HEK293T (cell line): ENCODE measurements around the gene SLC35B2.

Experiments used
- CTCF ChIA-PET: fragments of 350-600 bp; formaldehyde crosslinking; extraction: SDS; loops from one replicate; lab custom pipeline; 2021; ENCODE audit warnings: antibody characterized with exemption, inconsistent platforms; lab: Yijun Ruan, JAX
- POLR2A ChIA-PET: fragments of 350-600 bp; formaldehyde crosslinking; extraction: SDS; loops from one replicate; lab custom pipeline; 2020; ENCODE audit warnings: antibody characterized with exemption, inconsistent platforms; lab: Yijun Ruan, JAX
- DNase-seq: peaks from one replicate; pipeline ENCODE4 v3.0.0; 2012; ENCODE audit warnings: mixed read lengths; ENCODE audit errors: extremely low spot score
- ARNT ChIP-seq: fragments of 450-650 bp; IDR thresholded peaks from 2 replicates; pipeline ENCODE4 v1.6.1; 2017; ENCODE audit warnings: mild to moderate bottlenecking
- BHLHE40 ChIP-seq: fragments of 450-650 bp; IDR thresholded peaks from 2 replicates; pipeline ENCODE4 v1.6.1; 2016; ENCODE audit warnings: mild to moderate bottlenecking, moderate library complexity, borderline replicate concordance
- CTBP1 ChIP-seq: fragments of 450-650 bp; IDR thresholded peaks from 2 replicates; pipeline ENCODE4 v1.6.1; 2016; ENCODE audit warnings: borderline replicate concordance
- ELF4 ChIP-seq: fragments of 450-650 bp; IDR thresholded peaks from 2 replicates; pipeline ENCODE4 v1.6.1; 2017; ENCODE audit warnings: antibody characterized with exemption
- FOXA1 ChIP-seq: fragments of 450-650 bp; IDR thresholded peaks from 2 replicates; pipeline ENCODE4 v1.6.1; 2016; ENCODE audit warnings: mild to moderate bottlenecking
- FOXK2 ChIP-seq: fragments of 450-650 bp; IDR thresholded peaks from 2 replicates; pipeline ENCODE4 v1.6.1; 2016; ENCODE audit warnings: mild to moderate bottlenecking
- FOXM1 ChIP-seq: fragments of 450-650 bp; IDR thresholded peaks from 2 replicates; pipeline ENCODE4 v1.6.1; 2017; ENCODE audit warnings: mild to moderate bottlenecking, borderline replicate concordance
- HDGF ChIP-seq: fragments of 450-650 bp; IDR thresholded peaks from 2 replicates; pipeline ENCODE4 v1.6.1; 2017; ENCODE audit warnings: antibody characterized with exemption, borderline replicate concordance
- L3MBTL2 ChIP-seq: fragments of 450-650 bp; conservative IDR thresholded peaks from 2 replicates; pipeline ENCODE4 v1.6.1; 2016; ENCODE audit warnings: mild to moderate bottlenecking
- LEF1 ChIP-seq: fragments of 450-650 bp; IDR thresholded peaks from 2 replicates; pipeline ENCODE4 v1.6.1; 2017; ENCODE audit warnings: mild to moderate bottlenecking, borderline replicate concordance
- NFRKB ChIP-seq: fragments of 450-650 bp; IDR thresholded peaks from 2 replicates; pipeline ENCODE4 v1.6.1; 2016; ENCODE audit warnings: mild to moderate bottlenecking, moderate library complexity
- SP1 ChIP-seq: fragments of 450-650 bp; IDR thresholded peaks from 2 replicates; pipeline ENCODE4 v1.6.1; 2017
- SUZ12 ChIP-seq: fragments of 450-650 bp; IDR thresholded peaks from 2 replicates; pipeline ENCODE4 v1.6.1; 2016; ENCODE audit warnings: mild to moderate bottlenecking
- TARDBP ChIP-seq: fragments of 450-650 bp; IDR thresholded peaks from 2 replicates; pipeline ENCODE4 v1.6.1; 2016
- ZNF384 ChIP-seq: fragments of 450-650 bp; IDR thresholded peaks from 2 replicates; pipeline ENCODE4 v1.6.1; 2016
- TF ChIP-seq, protein P1 (sequence below): fragments of 450-650 bp; IDR thresholded peaks from 2 replicates; pipeline ENCODE4 v1.6.1; 2016

SLC35B2 gene

DNA sequence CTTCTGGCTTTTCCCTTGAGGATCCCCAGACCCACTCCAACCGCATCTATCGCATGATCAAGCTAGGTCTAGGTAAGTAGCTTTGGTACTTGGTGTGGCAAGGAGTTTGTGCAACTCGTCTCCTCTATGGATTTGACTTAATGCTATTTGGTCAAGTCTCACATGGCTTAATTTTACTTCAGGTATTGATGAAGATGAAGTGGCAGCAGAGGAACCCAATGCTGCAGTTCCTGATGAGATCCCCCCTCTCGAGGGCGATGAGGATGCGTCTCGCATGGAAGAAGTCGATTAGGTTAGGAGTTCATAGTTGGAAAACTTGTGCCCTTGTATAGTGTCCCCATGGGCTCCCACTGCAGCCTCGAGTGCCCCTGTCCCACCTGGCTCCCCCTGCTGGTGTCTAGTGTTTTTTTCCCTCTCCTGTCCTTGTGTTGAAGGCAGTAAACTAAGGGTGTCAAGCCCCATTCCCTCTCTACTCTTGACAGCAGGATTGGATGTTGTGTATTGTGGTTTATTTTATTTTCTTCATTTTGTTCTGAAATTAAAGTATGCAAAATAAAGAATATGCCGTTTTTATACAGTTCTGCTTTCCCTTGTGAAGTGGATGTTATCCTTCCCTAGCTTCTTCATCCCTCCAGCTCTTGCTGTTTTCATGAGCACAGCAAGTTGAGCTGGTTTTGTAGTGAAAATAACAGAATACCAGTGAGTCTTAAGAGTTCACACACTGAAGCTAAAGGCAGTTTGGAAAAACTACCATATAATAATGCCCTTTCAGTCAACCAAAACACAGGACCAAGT lies 3.8 kb downstream of the SLC35B2 start:
- no peak for DNase-seq
- ChIA-PET CTCF (interaction anchor here (0.7 to 1.2 kb wide), 5 partner anchors 17 to 91 kb away, joined by 3 read pairs; partner anchors contain the start of gene TMEM151B), POLR2A (no interaction called here)
- TF ChIP-seq ELF4 (no peak), HDGF (no peak), FOXM1 (no peak), FOXA1 (no peak)

DNA sequence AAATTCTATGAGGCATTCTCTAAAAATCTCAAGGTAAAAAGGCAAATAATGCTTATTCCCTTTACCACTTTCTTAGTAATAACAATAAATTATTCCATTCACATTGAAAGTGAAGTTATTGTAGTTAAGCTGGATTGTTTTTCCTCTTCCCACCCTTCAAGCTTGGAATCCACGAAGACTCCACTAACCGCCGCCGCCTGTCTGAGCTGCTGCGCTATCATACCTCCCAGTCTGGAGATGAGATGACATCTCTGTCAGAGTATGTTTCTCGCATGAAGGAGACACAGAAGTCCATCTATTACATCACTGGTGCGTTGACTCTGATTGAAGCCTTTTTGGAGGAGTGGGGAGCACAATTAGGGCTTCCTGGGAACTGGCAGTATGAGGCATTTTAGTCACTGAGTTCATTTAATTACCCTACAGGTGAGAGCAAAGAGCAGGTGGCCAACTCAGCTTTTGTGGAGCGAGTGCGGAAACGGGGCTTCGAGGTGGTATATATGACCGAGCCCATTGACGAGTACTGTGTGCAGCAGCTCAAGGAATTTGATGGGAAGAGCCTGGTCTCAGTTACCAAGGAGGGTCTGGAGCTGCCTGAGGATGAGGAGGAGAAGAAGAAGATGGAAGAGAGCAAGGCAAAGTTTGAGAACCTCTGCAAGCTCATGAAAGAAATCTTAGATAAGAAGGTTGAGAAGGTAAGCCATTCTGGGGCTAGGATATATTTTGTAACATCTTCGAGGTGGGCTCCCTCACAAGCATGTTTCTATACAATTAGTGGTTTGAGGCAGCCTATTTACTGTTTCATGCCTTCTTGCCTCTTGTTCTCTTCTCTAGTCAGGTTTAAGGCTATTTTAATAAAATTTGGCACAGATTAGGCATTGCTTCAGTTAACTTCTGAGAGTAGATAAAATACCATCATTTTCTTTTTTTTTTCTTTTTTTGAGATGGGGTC lies 5.5 kb downstream of the SLC35B2 start:
- ChIA-PET POLR2A (no interaction called here), CTCF (interaction anchor here (0.6 to 1.3 kb wide), 3 partner anchors 12 to 79 kb away, joined by 3 read pairs; no protein-coding TSS in a partner anchor)
- no peak for DNase-seq
- TF ChIP-seq CTBP1: no peak
- TF ChIP-seq TARDBP: no peak
- TF ChIP-seq HDGF: no peak

DNA sequence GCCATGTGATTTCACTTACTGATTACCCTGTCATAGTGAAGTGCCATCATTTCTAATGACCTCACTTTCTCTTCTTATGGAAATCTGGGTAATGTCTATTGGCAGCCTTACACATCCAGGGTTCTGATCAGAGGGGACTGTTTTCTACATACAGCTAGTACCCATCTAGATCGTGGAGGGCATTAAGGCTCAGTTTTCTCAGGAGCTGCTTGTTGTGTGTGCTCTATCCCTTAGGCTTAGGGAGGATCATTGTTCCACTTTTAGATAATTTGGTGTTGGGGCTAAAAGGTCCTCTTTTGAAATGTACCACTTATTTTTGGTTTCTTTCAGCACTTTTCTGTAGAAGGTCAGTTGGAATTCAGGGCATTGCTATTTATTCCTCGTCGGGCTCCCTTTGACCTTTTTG lies 6.6 kb downstream of the SLC35B2 start:
- no peak for DNase-seq
- TF ChIP-seq ZNF384 (no peak), ELF4 (no peak), NFRKB (no peak), CTBP1 (no peak), L3MBTL2 (no peak), HDGF (no peak), BHLHE40 (no peak), TARDBP (no peak), ARNT (no peak), LEF1 (no peak), SP1 (no peak), FOXK2 (no peak), SUZ12 (no peak), FOXM1 (no peak), FOXA1 (no peak)
- TF ChIP-seq, protein P1, sequence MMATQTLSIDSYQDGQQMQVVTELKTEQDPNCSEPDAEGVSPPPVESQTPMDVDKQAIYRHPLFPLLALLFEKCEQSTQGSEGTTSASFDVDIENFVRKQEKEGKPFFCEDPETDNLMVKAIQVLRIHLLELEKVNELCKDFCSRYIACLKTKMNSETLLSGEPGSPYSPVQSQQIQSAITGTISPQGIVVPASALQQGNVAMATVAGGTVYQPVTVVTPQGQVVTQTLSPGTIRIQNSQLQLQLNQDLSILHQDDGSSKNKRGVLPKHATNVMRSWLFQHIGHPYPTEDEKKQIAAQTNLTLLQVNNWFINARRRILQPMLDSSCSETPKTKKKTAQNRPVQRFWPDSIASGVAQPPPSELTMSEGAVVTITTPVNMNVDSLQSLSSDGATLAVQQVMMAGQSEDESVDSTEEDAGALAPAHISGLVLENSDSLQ: no peak
- ChIA-PET CTCF (no interaction called here), POLR2A (no interaction called here)

DNA sequence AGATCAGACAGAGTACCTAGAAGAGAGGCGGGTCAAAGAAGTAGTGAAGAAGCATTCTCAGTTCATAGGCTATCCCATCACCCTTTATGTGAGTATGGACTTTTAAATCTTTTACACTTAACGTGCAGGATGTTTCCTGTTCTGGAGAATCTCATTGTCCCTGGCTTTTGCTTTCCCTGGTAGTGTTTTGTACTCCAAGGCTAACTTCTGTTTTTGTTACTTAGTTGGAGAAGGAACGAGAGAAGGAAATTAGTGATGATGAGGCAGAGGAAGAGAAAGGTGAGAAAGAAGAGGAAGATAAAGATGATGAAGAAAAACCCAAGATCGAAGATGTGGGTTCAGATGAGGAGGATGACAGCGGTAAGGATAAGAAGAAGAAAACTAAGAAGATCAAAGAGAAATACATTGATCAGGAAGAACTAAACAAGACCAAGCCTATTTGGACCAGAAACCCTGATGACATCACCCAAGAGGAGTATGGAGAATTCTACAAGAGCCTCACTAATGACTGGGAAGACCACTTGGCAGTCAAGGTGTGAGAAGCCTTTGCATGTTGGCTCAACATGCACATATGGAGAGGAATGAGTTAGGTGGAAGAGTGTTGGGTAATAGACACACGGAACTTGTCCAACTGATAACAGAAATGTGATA lies 7.1 kb downstream of the SLC35B2 start:
- ChIA-PET POLR2A (no interaction called here), CTCF (no interaction called here)
- TF ChIP-seq ARNT (no peak), FOXA1 (no peak), ZNF384 (no peak), CTBP1 (no peak), NFRKB (no peak), ELF4 (no peak), L3MBTL2 (no peak), FOXK2 (no peak), FOXM1 (no peak), LEF1 (no peak), HDGF (no peak), TARDBP (no peak), SUZ12 (no peak), SP1 (no peak), BHLHE40 (no peak)
- TF ChIP-seq, protein P1: no peak
- no peak for DNase-seq

DNA sequence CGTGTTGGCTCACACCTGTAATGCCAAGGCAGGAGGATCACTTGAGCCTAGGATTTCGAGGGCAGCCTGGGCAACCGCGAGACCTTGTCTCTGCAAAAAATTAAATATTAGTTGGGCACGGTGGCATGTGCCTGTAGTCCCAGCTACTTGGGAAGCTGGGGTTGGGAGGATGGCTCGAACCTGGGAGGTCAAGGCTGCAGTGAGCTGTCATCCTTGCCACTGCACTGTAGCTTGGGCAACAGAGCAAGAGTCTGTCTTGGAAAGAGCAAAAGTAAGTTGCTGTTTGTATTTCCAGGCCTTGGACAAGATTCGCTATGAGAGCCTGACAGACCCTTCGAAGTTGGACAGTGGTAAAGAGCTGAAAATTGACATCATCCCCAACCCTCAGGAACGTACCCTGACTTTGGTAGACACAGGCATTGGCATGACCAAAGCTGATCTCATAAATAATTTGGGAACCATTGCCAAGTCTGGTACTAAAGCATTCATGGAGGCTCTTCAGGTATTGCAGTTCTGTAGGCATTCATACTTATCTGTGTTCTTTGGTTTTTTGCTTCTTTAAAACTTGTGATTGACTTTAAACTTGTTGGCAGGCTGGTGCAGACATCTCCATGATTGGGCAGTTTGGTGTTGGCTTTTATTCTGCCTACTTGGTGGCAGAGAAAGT lies 8.1 kb downstream of the SLC35B2 start:
- no peak for DNase-seq
- POLR2A ChIA-PET: no interaction called here
- CTCF ChIA-PET: interaction anchor here (0.9 kb wide), 1 partner anchor 8 kb away, joined by 3 read pairs; the partner anchor contains the start of gene SLC35B2
- TF ChIP-seq FOXM1 (no peak), ZNF384 (no peak), FOXK2 (no peak)

DNA sequence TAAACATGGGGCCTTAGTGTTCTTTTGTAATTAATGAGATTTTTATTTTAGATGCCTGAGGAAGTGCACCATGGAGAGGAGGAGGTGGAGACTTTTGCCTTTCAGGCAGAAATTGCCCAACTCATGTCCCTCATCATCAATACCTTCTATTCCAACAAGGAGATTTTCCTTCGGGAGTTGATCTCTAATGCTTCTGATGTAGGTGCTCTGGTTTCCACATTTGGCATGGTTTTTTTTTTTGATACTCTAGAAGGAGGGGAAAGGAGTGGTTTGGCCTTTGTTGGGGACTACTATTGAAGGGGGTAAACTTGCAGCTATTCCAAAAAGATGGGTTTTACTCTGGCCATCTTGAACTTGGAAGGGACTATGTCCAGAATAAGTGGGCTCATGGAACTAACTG lies 8.7 kb downstream of the SLC35B2 start:
- ChIA-PET CTCF (interaction anchor here (0.9 kb wide), 1 partner anchor 9 kb away, joined by 3 read pairs; the partner anchor contains the start of gene SLC35B2), POLR2A (interaction anchor here (4.7 to 4.9 kb wide), 2 partner anchors 8 to 24 kb away, joined by 65 to 117 read pairs; partner anchors contain the start of genes SLC29A1 and SLC35B2)
- TF ChIP-seq ZNF384 (no peak), FOXM1 (no peak)
- DNase-seq: no peak
